Tibial artery (tissue), 4 donors: Measurements from ENCODE around the gene GNG7.
A peak's percentile ranks its signal among the peaks of the same experiment; 100 is the strongest.

Experiments
- DNase-seq, 2 donors: peaks; one replicate each; pipeline ENCODE4 v3.0.0-alpha.2; 2019
- H3K27ac ChIP-seq, 2 donors: fragments of 200-600 bp; sonication (generic) in 1 of 2; 1 replicate in 1 of 2; 2 replicates in 1 of 2; pipeline ENCODE4 v1.5.1; 2018 to 2019; ENCODE audit warnings: mild to moderate bottlenecking in 1 of 2
- H3K27me3 ChIP-seq, 2 donors: fragments of 200-600 bp; sonication (generic) in 1 of 2; one replicate each; pipeline versions ENCODE4 v1.5.1 to v1.6.0; 2016 to 2019
- H3K36me3 ChIP-seq, 3 donors: fragments of 200-600 bp; sonication (generic) in 2 of 3; one replicate each; pipeline ENCODE4 v1.5.1; 2016 to 2019; ENCODE audit warnings: mild to moderate bottlenecking in 2 of 3
- H3K4me1 ChIP-seq, 4 donors: fragments of 200-600 bp; sonication (generic) in 2 of 4; 1 replicate in 3 of 4; 2 replicates in 1 of 4; pipeline ENCODE4 v1.5.1; 2016 to 2019
- H3K4me3 ChIP-seq, 2 donors: fragments of 200-600 bp; sonication (generic) in 1 of 2; 1 replicate in 1 of 2; 2 replicates in 1 of 2; pipeline ENCODE4 v1.5.1; 2018 to 2019; ENCODE audit warnings: mild to moderate bottlenecking in 2 of 2
- H3K9me3 ChIP-seq, 3 donors: fragments of 200-600 bp; sonication (generic) in 1 of 3; one replicate each; pipeline ENCODE4 v1.5.1; 2016 to 2019
- intact Hi-C: fragments of 100-400 bp; cut with DNase I; formaldehyde crosslinking; loops from one replicate; pipeline ENCODE4 v1.15.0; 2023; ENCODE audit warnings: low total_unique reads
- TF ChIP-seq, protein P1 (sequence below), 2 experiments: fragments of 200-600 bp in 1 of 2; fragments of 450-650 bp in 1 of 2; IDR thresholded peaks; one replicate each; pipeline ENCODE4 v1.5.1; 2017 to 2019; ENCODE audit warnings: antibody characterized with exemption in 2 of 2, mild to moderate bottlenecking in 1 of 2, moderate library complexity in 1 of 2

Gene GNG7

GRCh38 chr19:2500156-2500555 lies 202.3 kb downstream of the GNG7 start:
- no peak overlapping the region for H3K27ac ChIP-seq
- H3K36me3 ChIP-seq = no peaks in the 10 kb centered on the region
- no peak overlapping the region for H3K4me3 ChIP-seq
- peaks cover 0 to 3% of the 10 kb centered on the region in 2 donors for H3K27me3 ChIP-seq
- H3K9me3 ChIP-seq = no peaks in the 10 kb centered on the region
- TF ChIP-seq, protein P1, sequence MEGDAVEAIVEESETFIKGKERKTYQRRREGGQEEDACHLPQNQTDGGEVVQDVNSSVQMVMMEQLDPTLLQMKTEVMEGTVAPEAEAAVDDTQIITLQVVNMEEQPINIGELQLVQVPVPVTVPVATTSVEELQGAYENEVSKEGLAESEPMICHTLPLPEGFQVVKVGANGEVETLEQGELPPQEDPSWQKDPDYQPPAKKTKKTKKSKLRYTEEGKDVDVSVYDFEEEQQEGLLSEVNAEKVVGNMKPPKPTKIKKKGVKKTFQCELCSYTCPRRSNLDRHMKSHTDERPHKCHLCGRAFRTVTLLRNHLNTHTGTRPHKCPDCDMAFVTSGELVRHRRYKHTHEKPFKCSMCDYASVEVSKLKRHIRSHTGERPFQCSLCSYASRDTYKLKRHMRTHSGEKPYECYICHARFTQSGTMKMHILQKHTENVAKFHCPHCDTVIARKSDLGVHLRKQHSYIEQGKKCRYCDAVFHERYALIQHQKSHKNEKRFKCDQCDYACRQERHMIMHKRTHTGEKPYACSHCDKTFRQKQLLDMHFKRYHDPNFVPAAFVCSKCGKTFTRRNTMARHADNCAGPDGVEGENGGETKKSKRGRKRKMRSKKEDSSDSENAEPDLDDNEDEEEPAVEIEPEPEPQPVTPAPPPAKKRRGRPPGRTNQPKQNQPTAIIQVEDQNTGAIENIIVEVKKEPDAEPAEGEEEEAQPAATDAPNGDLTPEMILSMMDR (IDR thresholded peaks at IDR 0.05) = no peak
- intact Hi-C loops = no loop called here
- peaks cover 0 to 16% (median 10%) of the 10 kb centered on the region in 4 donors for H3K4me1 ChIP-seq
- no peak for DNase-seq

GRCh38 chr19:2497186-2497585 lies 205.3 kb downstream of the GNG7 start:
- TF ChIP-seq, protein P1 (IDR thresholded peaks at IDR 0.05) = no peak
- H3K4me1 ChIP-seq = peaks cover 0 to 28% (median 20%) of the 10 kb centered on the region in 4 donors
- no peak for DNase-seq
- H3K27ac ChIP-seq = no peak overlapping the region
- intact Hi-C loops = no loop called here
- H3K9me3 ChIP-seq = no peaks in the 10 kb centered on the region
- H3K36me3 ChIP-seq = no peaks in the 10 kb centered on the region
- H3K4me3 ChIP-seq = no peak overlapping the region
- no peaks in the 10 kb centered on the region for H3K27me3 ChIP-seq

DNA sequence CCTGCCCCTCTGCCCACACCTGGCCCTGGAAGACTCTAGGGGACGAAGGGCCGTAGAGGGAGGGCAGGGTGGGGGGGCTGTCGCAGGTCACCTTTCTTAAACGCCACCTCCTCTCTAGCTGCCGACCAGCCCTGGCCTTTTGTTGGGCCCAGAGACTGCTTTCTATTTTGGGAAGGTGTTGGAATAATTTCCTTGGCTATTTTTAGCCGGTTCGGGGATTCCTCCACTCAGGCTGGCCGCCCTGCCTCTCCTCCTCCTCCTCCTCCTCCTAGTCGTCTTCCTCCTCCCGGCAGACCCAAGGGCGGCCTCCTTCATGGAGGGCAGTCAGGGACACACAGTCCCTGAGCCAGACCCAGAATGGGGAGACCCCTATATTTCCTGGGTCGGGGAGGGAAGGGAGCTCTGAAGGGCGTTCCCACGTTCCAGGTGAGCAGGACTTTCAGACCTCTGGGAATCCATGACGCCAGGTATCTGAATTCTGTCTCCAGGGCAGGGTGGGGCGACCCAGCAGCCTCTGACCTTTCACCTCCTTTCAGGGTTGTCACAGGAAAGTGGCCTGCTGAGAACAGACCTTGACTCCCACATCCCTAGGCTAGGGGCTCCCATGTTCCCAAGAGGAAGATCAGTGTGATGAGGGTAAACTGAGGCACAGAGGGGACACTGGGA lies 206.7 kb downstream of the GNG7 start:
- Histone ChIP-seq H3K27ac (peak overlapping the region; percentile 83 to 91), H3K36me3 (no peaks in the 10 kb centered on the region), H3K9me3 (no peaks in the 10 kb centered on the region), H3K4me3 (peak overlapping the region; percentile 46 to 56), H3K4me1 (peaks cover 0 to 37% (median 29%) of the 10 kb centered on the region in 4 donors), H3K27me3 (no peaks in the 10 kb centered on the region)
- DNase-seq = peak in 1 of 2 donors; percentile 82
- TF ChIP-seq, protein P1 (IDR thresholded peaks at IDR 0.05) = no peak
- intact Hi-C loops = loop anchor here (2.0 kb wide), 1 partner anchor 49 kb away; no protein-coding TSS in a partner anchor

- H3K4me3 ChIP-seq = peak overlapping the region; percentile 46 to 56
- peak; percentile 84 to 95 for DNase-seq
- H3K9me3 ChIP-seq = no peaks in the 10 kb centered on the region
- H3K27me3 ChIP-seq = no peaks in the 10 kb centered on the region
- H3K4me1 ChIP-seq = peaks cover 0 to 40% (median 30%) of the 10 kb centered on the region in 4 donors
- intact Hi-C loops = loop anchor here (2.0 kb wide), 1 partner anchor 50 kb away; no protein-coding TSS in a partner anchor
- H3K36me3 ChIP-seq = no peaks in the 10 kb centered on the region
- TF ChIP-seq, protein P1 (IDR thresholded peaks at IDR 0.05) = peak in 1 of 2 experiments; percentile 8
- peak overlapping the region; percentile 83 to 91 for H3K27ac ChIP-seq
These were observed 207.3 kb downstream of the GNG7 start for GRCh38 chr19:2495130-2495641.

DNA sequence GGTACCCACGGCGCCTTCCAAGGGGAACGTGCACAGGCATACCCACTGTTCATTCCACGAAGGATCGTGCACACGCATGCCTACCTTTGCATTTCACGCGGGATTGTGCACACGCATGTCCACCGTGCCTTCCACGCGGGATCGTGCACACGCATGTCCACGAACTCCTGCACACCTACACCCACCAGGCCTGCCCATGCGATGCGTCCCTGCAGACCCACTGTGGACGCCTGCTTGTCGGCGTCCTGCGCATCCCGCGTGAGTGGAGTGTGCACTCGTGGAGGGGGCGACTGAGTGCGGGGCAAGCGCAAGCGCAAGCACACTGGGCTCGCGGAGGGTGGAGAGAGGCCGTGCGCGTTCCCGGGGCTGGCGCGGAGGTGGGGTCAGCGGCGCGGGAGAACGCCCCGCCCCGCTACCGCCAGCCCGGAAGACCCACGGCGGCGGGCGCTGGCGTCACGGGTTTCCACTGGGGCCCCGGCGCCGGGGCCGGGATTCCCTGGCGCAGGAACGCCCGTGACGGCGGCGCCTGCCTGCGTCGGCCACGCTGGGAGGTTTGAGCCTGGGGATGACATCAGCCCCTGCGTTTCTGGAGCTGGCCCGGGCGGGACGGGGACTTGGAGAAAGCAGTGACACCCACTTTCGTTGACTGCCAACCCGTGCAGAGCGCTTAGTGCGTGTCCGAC lies 207.9 kb downstream of the GNG7 start:
- intact Hi-C loops = loop anchor here (2.0 kb wide), 1 partner anchor 50 kb away; no protein-coding TSS in a partner anchor
- peaks cover 0 to 46% (median 33%) of the 10 kb centered on the region in 4 donors for H3K4me1 ChIP-seq

More for the DNA sequence above, 207.9 kb downstream of the GNG7 start:
- TF ChIP-seq, protein P1 (IDR thresholded peaks at IDR 0.05) = no peak
- Histone ChIP-seq H3K9me3 (no peaks in the 10 kb centered on the region), H3K36me3 (no peaks in the 10 kb centered on the region), H3K4me3 (peak overlapping the region; percentile 46 to 56), H3K27me3 (no peaks in the 10 kb centered on the region), H3K27ac (peak overlapping the region; percentile 83 to 91)
- peak; percentile 82 to 96 for DNase-seq
